Sigmoid colon (tissue), 3 donors: ENCODE data around the gene CHSY3.

Experiments
- POLR2A ChIP-seq, 2 donors: fragments of 450-650 bp; IDR thresholded peaks; one replicate each; pipeline ENCODE4 v1.6.1; 2016; ENCODE audit warnings: antibody characterized with exemption in 2 of 2, mild to moderate bottlenecking in 2 of 2, moderate library complexity in 2 of 2
- TF ChIP-seq, protein P1 (sequence below), 4 experiments: fragments of 450-650 bp in 3 of 4; fragments of 200-600 bp in 1 of 4; IDR thresholded peaks; one replicate each; pipeline ENCODE4 v1.5.1; 2016 to 2019; ENCODE audit warnings: antibody characterized with exemption in 4 of 4, mild to moderate bottlenecking in 3 of 4, moderate library complexity in 2 of 4

DNA sequence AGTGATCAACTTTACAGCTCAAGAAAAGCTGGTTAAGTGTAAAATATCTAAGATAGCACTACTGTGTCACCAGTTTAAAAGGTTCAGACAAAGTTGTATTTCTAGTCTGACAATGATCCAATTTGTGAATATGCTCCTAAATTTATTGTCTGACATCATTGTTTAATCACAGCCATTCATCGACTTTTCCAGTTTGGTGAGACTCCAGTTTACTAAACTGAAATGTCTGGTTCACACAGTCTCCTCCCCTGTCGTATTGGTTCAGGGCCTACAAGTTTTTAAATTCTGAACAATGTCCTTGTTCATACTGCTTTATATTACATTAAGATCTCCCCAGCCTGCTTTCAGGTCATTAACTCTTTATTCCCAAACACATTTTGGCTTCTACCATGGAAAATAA lies 161.4 kb downstream of the CHSY3 start:
- TF ChIP-seq, protein P1, sequence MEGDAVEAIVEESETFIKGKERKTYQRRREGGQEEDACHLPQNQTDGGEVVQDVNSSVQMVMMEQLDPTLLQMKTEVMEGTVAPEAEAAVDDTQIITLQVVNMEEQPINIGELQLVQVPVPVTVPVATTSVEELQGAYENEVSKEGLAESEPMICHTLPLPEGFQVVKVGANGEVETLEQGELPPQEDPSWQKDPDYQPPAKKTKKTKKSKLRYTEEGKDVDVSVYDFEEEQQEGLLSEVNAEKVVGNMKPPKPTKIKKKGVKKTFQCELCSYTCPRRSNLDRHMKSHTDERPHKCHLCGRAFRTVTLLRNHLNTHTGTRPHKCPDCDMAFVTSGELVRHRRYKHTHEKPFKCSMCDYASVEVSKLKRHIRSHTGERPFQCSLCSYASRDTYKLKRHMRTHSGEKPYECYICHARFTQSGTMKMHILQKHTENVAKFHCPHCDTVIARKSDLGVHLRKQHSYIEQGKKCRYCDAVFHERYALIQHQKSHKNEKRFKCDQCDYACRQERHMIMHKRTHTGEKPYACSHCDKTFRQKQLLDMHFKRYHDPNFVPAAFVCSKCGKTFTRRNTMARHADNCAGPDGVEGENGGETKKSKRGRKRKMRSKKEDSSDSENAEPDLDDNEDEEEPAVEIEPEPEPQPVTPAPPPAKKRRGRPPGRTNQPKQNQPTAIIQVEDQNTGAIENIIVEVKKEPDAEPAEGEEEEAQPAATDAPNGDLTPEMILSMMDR (IDR thresholded peaks at IDR 0.05) = no peak
- no peak for TF ChIP-seq POLR2A (IDR thresholded peaks at IDR 0.05)
